ENCODE measurements around the gene POLD2.

DNA sequence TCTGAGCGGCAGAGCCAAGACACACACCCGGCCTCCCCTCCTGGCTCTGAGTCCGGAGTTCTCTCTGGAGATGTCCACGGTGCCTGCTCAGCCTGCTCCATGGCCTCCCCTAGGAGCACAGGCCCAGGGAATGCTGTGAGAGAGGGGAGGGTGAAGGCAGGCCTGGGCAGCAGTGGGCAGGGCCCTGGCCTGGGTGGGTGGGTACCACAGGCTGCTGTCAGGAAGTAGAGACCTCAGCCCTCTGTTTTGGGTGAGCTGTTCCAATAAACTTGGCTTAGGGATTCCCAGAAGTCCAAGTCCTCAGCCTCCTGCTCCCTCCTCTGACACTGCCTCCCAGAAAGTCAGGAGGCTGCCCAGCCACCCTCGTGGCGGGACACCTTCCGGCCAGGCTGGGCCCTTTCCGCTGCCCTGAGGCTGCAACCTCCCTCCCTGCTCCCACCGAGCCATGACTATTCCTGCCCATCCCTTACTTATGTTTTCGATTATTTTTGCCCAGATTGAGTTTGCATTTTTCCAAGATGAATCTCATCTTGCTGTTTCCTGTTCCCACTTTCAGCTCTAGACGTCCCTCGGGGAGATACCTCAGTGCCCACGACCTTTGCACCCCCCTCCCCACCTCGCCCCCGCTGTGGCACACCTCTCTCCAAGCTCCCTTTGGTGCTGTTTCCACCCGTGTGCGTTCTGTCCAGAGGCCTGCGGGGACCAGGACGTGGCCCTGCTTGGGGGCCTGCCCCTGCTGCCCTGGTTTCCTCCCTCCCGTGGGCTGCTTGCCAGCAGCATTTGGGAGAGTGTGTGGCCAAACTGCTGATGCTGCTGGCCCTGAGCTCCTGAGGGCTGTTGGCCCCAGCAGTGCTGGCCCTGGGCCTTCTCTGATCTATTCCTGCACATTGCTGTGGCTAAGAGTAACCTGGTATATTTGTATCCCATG lies 35.2 kb downstream of the POLD2 start:
- TF ChIP-seq POLR2AphosphoS5 (IDR thresholded peaks at IDR 0.05; ENCODE audit: low read depth, low read length) (no peak; the same call in none of the 2 replicates), FOXP2 (optimal IDR thresholded peaks at IDR 0.05; ENCODE audit: borderline replicate concordance, extremely low read depth, extremely low read length, insufficient read depth) (peak; percentile 12), SIN3A (IDR thresholded peaks at IDR 0.05; ENCODE audit: borderline replicate concordance, insufficient read depth, low read length) (no peak), TAF1 (IDR thresholded peaks at IDR 0.05; ENCODE audit: borderline replicate concordance, insufficient read depth, low read length) (no peak)
